ENCODE data around the gene AJUBA.
A peak's percentile ranks its signal among the peaks of the same experiment; 100 is the strongest.
"Not testable (repeated sequence)": the region's sequence is repeated elsewhere in the genome, so short reads cannot be mapped to it uniquely, and the experiment has no call there.

Gene AJUBA

DNA sequence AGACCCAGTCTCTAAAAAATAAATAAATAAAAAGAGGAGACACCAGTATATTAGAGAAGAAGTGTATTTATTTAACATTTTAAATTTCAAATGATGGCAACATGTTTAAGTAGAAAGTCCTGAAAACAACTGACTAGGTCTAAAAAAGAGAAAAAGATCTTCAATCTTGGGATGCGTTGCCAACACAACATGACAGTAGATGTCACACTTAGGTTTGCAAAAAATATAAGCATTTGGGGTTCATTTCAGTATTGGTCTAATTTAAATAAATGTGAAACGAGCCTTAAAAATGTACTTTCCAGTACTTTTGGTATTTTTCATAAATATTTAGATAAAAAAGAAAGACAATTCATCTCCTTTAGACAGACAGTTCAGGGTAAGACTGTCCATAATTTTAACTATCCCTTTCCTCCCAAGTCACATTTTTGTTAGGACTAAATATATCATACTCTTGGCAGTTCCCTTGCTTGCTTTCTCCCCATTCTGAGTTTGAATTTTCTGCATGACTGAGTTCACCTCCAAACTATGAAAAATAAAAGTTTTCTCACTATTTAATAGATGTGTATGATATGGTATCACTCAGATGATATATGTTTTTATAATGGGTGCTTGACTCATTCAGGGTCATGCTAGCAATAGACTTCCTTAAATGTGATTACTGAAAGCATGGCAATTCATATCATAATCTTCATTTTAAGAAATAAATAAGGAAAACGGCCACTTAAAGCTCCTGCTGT, 23.3 kb upstream of the AJUBA start:
- no peak for DNase-seq

DNA sequence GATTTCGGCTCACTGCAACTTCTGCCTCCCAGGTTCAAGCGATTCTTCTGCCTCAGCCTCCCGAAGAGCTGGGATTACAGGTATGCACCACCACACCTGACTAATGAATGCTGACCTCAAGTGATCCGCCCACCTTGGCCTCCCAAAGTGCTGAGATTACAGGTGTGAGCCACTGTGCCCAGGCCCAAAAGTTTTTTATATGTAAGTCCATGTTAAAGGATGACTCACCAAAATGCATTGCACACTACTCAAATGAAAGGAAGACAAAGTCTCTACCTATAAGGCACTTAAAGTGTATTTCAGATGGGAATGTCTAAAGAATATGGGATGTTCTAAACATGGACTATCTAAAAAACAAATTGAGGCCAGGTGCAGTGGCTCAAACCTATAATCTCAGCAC, 21.9 kb upstream of the AJUBA start:
- DNase-seq = not testable (repeated sequence)

DNA sequence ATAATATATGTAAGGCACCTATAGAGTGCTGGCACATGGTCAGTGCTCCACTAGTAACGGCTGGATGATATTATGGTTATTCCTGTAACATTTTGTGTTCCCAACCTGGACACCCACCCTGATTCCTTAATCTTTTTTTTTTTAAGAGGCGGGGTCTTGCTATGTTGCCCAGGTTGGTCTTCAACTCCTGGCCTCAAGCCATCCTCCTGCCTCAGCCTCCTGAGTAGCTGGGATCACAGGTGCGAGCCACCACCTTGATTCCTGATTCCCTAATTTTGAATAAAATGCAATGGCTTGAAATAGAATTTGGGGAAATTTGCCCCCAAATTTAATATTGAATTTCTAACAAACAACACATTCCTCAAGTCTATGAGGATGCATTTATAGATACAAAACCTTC, 20.2 kb upstream of the AJUBA start:
- DNase-seq = no peak

DNA sequence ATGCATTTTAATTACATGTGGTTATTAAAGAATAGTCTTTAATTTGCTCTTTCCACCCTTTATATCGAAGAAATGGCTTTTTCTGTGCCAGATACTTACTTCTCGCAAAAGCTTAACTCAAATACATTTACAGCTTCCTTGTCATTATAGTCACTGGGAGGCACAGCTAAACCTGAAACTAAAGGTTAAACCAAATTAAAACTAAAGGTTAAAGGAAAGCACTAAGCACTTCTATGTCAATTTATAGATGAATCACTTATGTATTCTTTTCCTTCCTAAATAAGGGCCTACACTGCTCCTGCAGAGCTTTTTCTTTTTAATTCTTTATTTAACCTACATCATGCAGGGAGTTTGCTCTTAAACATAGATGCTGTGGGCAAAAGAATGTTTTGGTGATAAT, 18.5 kb upstream of the AJUBA start:
- DNase-seq = no peak

- DNase-seq = no peak
Measured at GRCh38 chr14:22998329-22999012, 16.1 kb upstream of the AJUBA start.

GRCh38 chr14:22997676-22998323, 15.4 kb upstream of the AJUBA start:
- DNase-seq = no peak

GRCh38 chr14:22996768-22997654, 14.7 kb upstream of the AJUBA start:
- no peak for DNase-seq

DNA sequence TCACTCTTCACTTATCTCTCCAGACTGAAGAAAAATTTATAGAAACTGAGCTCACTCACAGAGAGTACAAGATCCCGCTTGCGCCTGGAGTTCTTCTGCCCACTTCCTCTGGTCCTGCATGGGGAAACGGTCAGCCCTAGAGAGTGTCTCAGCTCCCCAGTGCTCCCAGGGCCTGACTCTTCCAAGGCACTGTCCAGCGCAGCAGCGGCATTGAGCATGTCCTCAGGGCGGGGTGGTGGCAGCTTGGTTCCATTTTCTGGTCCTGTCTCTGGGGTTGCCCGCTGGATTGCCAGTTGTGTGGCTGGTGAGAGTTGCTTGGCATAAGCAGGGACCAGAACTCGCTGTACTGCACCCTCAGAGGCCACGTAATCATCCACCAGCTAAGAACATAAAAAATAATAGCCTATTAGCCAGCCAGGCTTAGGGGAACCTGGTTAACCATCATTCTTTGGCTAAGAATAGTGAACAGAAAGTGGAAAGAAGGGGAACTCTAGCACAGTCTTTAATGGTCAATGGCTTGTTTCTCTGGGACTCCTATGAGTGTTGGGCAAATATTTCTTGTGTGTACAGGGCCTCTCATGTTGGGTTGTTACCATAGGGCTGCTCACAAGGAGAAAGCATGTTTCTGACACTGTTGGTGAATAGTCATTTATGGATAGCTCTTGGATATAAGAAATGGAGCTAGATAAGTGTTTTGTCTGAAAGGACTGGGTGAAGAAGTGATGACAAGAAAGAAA, 13.7 kb upstream of the AJUBA start:
- DNase-seq = no peak

GRCh38 chr14:22994762-22995275, 12.5 kb upstream of the AJUBA start:
- no peak for DNase-seq

- DNase-seq = no peak
Measured at GRCh38 chr14:22993517-22993916, 11.2 kb upstream of the AJUBA start.

DNA sequence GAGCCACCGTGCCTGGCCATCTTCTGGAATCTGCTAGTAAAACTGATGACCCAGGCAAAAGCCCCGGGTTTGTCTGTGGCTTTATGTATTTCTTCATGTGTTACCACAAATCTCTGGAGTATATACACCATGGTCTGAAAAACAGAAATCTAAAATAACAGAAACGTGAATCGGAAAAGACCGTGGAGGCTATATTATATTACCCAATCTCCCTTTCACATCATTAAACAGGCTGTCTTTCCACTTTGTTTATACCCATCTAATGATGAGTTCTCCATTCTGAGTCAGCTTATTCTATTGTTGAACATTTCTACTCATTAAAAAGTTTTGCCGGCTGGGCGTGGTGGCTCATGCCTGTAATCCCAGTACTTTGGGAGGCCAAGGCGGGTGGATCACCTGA, 9.5 kb upstream of the AJUBA start:
- no peak for DNase-seq

GRCh38 chr14:22987291-22987690, 4.9 kb upstream of the AJUBA start:
- no peak for DNase-seq

DNA sequence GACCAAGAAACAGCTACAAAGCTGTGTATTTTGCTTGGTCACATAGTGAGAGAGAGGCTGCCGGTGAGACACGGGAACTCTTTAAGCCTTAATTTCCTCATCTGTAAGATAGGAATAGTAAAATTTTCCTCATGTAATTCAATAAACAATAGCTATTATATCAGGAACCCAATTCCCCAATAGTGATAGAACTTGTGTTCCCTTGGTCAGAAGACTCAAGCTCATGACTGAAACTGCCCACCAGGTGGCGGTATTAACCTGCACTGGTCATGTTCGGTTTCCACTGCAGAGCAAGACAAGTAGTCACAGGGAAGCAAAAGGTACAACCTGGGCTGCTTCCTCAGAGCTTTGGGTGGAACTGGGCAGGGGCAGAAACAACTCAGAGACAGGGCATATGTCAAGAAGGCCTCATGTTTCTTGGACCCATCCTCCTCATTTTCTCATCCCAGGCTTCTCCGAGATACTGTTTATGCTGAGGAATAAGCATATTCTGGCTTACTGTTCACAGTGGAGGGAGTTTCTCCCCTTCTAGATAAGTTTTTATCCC, 4.2 kb upstream of the AJUBA start:
- peak; percentile 86 for DNase-seq

GRCh38 chr14:22985894-22986507, 3.6 kb upstream of the AJUBA start:
- no peak for DNase-seq

DNA sequence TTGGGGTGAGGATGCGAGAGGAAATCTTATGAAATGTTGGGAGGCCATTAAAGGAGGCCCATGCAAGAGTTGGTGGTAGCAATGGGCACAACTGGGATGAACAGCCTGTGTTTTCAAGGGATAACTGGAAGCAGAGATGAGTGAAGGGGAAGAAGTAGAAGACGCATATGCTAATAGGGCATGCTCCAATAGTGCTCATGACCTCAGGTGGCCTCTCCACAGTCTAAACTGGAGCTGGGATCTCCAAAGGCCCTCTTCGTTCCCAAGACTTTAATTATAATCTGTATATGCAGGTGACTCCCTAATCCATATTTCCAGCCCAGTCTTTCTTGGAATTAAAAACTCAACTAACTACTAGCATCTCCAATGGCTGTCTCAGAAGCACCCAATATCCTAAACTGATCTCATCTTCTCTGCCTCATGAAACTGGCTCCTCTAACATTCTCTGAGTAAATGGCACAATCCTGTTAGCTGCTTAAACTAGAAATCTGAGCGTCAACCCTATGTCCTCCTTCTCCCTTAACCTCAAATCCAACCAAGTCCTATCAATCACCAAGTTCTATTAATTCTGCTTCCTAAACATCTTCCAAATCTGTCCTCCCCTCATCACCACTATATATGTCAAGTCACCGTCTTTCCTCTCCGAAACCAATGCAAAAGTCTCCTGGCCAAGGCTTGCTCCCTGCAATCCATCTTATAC, 2.8 kb upstream of the AJUBA start:
- DNase-seq = no peak

GRCh38 chr14:22981876-22982476, 375 bp downstream of the AJUBA start:
- peak; percentile 37 for DNase-seq

- peak; percentile 41 for DNase-seq
Measured at GRCh38 chr14:22981090-22981875, 1.1 kb downstream of the AJUBA start.

DNA sequence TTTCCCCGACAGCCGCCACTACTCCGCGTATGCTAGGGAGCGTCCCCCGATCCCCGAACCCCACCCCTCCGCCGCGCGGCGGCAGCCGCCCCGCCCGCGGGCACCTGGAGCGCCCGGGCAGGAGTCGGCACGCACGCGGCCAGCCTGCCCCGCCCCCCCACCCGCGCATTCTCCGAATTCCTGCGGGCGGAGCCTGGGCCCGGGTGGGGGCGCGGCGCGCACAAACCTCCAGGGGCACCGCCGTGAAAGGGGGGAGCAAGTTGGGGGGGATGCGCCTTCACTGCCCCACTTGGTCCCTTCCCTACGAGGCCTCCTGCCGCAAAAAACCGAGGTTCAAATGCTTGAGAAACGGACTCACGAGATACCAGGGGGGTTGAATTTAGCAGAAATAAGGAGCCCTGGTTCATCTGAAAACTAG, 1.7 kb downstream of the AJUBA start:
- no peak for DNase-seq

DNA sequence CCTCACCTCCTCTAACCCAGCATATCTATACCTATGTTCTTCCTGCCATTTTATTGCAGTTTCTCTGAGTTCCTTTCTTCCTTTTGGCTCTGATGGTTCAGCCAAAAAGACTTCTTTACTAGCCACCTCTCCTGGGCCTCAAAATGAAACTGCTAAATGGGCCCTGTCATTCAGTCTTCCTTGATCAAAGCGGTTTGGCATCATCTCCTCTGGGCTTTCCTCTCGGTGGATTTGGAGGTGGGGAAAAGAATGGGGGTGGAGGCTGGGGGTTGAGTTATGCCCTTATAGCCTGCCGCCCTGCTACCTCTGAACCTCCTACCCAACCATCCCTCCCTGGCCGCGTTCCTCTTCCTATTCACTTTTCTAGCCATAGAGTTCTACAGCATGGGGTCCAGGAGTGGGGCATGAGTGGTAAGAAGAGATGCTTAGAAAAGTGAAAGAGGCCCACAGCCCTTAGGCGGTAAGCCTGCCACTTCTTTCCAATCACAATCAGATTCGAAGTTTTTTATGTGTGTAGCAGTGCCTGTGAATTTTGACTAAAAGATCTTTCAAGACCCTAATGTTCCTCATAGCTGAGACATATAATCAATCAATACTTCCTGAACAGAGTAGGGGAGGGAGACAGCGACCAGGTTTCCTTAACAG, 2.5 kb downstream of the AJUBA start:
- no peak for DNase-seq

Measured in activated CD4-positive, CD25-positive, alpha-beta regulatory T cell treated with anti-CD3 and anti-CD28 coated beads, Interleukin-2, amount 50 U/mL, for 72 hours (primary cell).